OCI-LY7 (cell line): ENCODE measurements around the gene CORO2A. TPM values are rescaled to one million over a fixed set of nuclear protein-coding genes. Genes with fewer than 3 reads are reported as not detected.

Source experiments
- BruUV-seq: library from RNA; stranded (reverse); fragments of 400-500 nt; replicated peaks from 2 replicates; lab custom pipeline; 2021; lab: Mats Ljungman, UMichigan
- CTCF ChIA-PET: fragments of 300-600 bp; sonication (Branson Sonifier 250); formaldehyde crosslinking; loops from one replicate; lab custom pipeline; 2022; ENCODE audit warnings: antibody characterized with exemption; ENCODE audit not compliant: unreplicated experiment; lab: Charles Lee
- POLR2A ChIA-PET: fragments of 300-600 bp; sonication (Branson Sonifier 250); formaldehyde crosslinking; loops from one replicate; lab custom pipeline; 2022; ENCODE audit warnings: antibody characterized with exemption; lab: Charles Lee
- DNase-seq: peaks from one replicate; pipeline ENCODE4 v3.0.0-alpha.2; 2015; ENCODE audit warnings: low spot score
- H2AFZ ChIP-seq: fragments of 200-600 bp; sonication (generic), shearing (Covaris generic); 2 replicates; pipeline ENCODE4 v1.6.1; 2014; ENCODE audit warnings: mild to moderate bottlenecking, antibody characterized with exemption, low read length, moderate library complexity
- H3K27ac ChIP-seq: fragments of 200-600 bp; sonication (generic); 2 replicates; pipeline ENCODE4 v1.5.1; 2014; ENCODE audit warnings: mixed run types, low read depth, mild to moderate bottlenecking, moderate library complexity, low read length, inconsistent platforms; ENCODE audit not compliant: poor library complexity, severe bottlenecking
- H3K36me3 ChIP-seq: fragments of 200-600 bp; sonication (generic); 2 replicates; pipeline ENCODE4 v1.6.1; 2014; ENCODE audit warnings: mild to moderate bottlenecking, antibody characterized with exemption, low read length, moderate library complexity, mixed read lengths; ENCODE audit not compliant: insufficient read depth
- H3K4me1 ChIP-seq: fragments of 200-600 bp; sonication (generic); 2 replicates; pipeline ENCODE4 v1.5.1; 2014; ENCODE audit warnings: mild to moderate bottlenecking, low read length; ENCODE audit not compliant: insufficient read depth, poor library complexity, severe bottlenecking
- H3K4me2 ChIP-seq: fragments of 200-600 bp; sonication (generic); 2 replicates; pipeline ENCODE4 v1.6.1; 2014; ENCODE audit warnings: mild to moderate bottlenecking, low read length
- H3K4me3 ChIP-seq: fragments of 200-600 bp; sonication (generic); 2 replicates; pipeline ENCODE4 v1.5.1; 2014; ENCODE audit warnings: mild to moderate bottlenecking, low read depth, low read length; ENCODE audit not compliant: poor library complexity, severe bottlenecking
- H3K79me2 ChIP-seq: fragments of 200-600 bp; sonication (generic); 2 replicates; pipeline ENCODE4 v1.6.1; 2016; ENCODE audit warnings: low read depth, mild to moderate bottlenecking, low read length, moderate library complexity, mixed read lengths; ENCODE audit not compliant: insufficient read depth
- H3K9me2 ChIP-seq: fragments of 200-600 bp; sonication (generic); 2 replicates; pipeline ENCODE4 v1.6.1; 2016; ENCODE audit warnings: mild to moderate bottlenecking, low read length, mixed read lengths; ENCODE audit not compliant: insufficient read depth
- H3K9me3 ChIP-seq: fragments of 200-600 bp; sonication (generic); 2 replicates; pipeline ENCODE4 v1.6.1; 2014; ENCODE audit warnings: mild to moderate bottlenecking, mixed run types, low read length, mixed read lengths
- H4K20me1 ChIP-seq: fragments of 200-600 bp; sonication (generic); 2 replicates; pipeline ENCODE4 v1.6.1; 2014; ENCODE audit warnings: mild to moderate bottlenecking, antibody characterized with exemption, low read length, moderate library complexity, mixed read lengths; ENCODE audit not compliant: insufficient read depth
- EZH2phosphoT487 ChIP-seq: fragments of 200-600 bp; sonication (generic); IDR thresholded peaks from 2 replicates; pipeline ENCODE4 v1.6.1; 2018; ENCODE audit warnings: low read depth, borderline replicate concordance, mild to moderate bottlenecking, mixed run types, antibody characterized with exemption, low read length, moderate library complexity, mixed read lengths
- intact Hi-C: fragments of 100-400 bp; cut with micrococcal nuclease; formaldehyde crosslinking; loops from one replicate; pipeline ENCODE4 v1.10.0; 2022; ENCODE audit not compliant: unreplicated experiment
- total RNA-seq, 2 experiments: library from RNA; depleted of rRNA in 1 of 2; stranded (reverse); fragments of >200 nt in 1 of 2; shearing (Covaris generic) in 1 of 2; gene quantifications; 2 replicates each; pipeline ENCODE4 v1.2.3, GENCODE V29; 2014 to 2022
- TF ChIP-seq, protein P1 (sequence below): fragments of 200-600 bp; sonication (generic); conservative IDR thresholded peaks from 2 replicates; pipeline ENCODE4 v1.5.1; 2014; ENCODE audit warnings: mild to moderate bottlenecking, antibody characterized with exemption, low read length, moderate library complexity, mixed read lengths

CORO2A gene
- total RNA-seq, 2 experiments from 2014 or later: 1.8 to 3.9 TPM

DNA sequence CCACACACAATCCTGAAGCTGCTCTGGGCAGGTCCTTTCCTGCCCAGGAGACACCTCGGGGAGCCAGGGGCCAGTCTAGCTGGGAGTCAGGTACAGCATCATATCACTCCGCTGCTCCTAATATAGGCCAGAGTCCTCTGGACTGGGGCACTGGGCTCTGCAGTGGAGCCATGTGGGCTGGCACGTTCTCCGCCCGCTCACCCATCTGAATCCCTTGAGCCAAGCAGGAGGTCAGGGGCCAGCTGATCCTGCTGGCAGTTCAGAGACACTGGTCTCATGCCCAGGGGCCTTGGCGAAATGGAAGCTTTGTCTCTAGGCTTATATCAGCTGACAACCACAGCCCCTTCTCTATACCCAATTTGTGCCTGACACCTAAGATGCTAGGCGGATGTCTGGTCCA lies 9.3 kb upstream of the CORO2A start:
- TF ChIP-seq, protein P1, sequence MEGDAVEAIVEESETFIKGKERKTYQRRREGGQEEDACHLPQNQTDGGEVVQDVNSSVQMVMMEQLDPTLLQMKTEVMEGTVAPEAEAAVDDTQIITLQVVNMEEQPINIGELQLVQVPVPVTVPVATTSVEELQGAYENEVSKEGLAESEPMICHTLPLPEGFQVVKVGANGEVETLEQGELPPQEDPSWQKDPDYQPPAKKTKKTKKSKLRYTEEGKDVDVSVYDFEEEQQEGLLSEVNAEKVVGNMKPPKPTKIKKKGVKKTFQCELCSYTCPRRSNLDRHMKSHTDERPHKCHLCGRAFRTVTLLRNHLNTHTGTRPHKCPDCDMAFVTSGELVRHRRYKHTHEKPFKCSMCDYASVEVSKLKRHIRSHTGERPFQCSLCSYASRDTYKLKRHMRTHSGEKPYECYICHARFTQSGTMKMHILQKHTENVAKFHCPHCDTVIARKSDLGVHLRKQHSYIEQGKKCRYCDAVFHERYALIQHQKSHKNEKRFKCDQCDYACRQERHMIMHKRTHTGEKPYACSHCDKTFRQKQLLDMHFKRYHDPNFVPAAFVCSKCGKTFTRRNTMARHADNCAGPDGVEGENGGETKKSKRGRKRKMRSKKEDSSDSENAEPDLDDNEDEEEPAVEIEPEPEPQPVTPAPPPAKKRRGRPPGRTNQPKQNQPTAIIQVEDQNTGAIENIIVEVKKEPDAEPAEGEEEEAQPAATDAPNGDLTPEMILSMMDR: no peak
- TF ChIP-seq EZH2phosphoT487: no peak
- Histone ChIP-seq H3K9me2 (no peaks in the 10 kb centered on the region), H3K36me3 (no peaks in the 10 kb centered on the region), H3K79me2 (no peaks in the 10 kb centered on the region), H4K20me1 (no peaks in the 10 kb centered on the region), H2AFZ (no peak overlapping the region), H3K4me2 (no peak overlapping the region), H3K27ac (no peak overlapping the region), H3K4me1 (peaks cover 18% of the 10 kb centered on the region), H3K9me3 (no peaks in the 10 kb centered on the region), H3K4me3 (no peak overlapping the region)
- no TSS peak for BruUV-seq
- ChIA-PET POLR2A (interaction anchor here (0.6 kb wide), 1 partner anchor 55 kb away, joined by 8 read pairs; no protein-coding TSS in a partner anchor), CTCF (no interaction called here)
- intact Hi-C loops: no loop called here
- no peak for DNase-seq

DNA sequence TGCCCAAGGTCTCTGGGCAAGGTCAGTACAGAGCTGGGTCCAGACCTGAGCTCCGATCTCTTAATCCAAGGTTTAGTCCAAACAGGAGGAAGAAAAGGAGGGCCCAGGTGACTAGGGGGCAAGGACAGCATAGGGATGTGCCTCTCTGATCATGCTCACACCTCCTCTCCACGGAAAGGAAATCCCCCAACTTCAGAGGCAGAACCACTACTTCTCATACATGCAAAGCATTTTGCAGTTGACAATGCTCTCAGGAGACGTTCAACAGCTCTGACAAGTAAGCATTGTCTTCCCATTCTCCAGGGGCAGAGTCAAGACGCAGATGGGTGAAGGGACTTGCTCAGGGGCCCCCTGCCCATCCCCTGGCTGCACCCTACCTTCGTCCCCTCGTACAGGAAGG lies 8.7 kb upstream of the CORO2A start:
- TF ChIP-seq, protein P1: no peak
- no peak for TF ChIP-seq EZH2phosphoT487

DNA sequence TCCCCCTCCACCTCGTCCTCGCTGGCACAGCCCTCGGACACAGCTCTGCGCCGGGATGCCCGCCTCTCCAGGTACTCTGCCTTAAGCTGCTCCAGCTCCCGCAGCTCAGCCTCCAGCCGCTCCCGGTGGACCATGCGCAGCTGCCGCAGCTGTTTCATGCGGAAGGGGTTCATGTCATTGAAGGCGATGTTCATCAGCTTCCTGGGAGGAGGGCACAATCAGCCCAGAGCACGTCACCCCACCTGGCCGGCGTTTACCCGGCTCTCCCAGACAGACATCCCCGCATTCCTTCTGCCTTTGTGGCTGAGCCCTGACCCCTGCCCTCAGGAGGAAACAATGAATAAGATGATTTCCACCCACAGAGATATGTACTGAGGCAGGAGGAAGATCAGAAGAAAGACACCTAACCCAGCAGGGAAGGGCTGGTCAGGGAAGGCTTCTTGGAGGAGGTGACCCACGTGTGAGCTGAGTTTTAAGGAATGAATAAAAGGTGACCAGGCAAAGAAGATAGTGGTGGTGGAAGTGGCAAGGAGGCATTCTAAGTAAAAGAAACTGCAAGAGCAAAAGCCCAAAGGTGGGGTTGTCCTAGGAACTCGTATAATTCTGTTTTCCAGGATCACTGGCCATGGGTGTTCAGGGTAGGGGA lies 7.1 kb upstream of the CORO2A start:
- no peaks in the 10 kb centered on the region for H3K9me3 ChIP-seq
- no peak for DNase-seq
- ChIA-PET POLR2A (interaction anchor here (0.5 kb wide), 1 partner anchor 507 kb away, joined by 3 read pairs; no protein-coding TSS in a partner anchor), CTCF (interaction anchor here (0.5 kb wide), 1 partner anchor 29 kb away, joined by 3 read pairs; no protein-coding TSS in a partner anchor)
- no TSS peak for BruUV-seq
- intact Hi-C loops: no loop called here
- H4K20me1 ChIP-seq: no peaks in the 10 kb centered on the region
- H3K79me2 ChIP-seq: no peaks in the 10 kb centered on the region
- H3K36me3 ChIP-seq: no peaks in the 10 kb centered on the region
- H3K9me2 ChIP-seq: no peaks in the 10 kb centered on the region
- no peak overlapping the region for H3K27ac ChIP-seq
- no peak overlapping the region for H3K4me2 ChIP-seq
- peaks cover 7% of the 10 kb centered on the region for H3K4me1 ChIP-seq
- no peak overlapping the region for H3K4me3 ChIP-seq
- H2AFZ ChIP-seq: no peak overlapping the region
- no peak for TF ChIP-seq EZH2phosphoT487
- TF ChIP-seq, protein P1: no peak

More for the DNA sequence above, 8.7 kb upstream of the CORO2A start:
- BruUV-seq: no TSS peak
- POLR2A ChIA-PET: interaction anchor here (0.6 kb wide), 2 partner anchors 17 to 56 kb away, joined by 3 to 8 read pairs; no protein-coding TSS in a partner anchor
- H4K20me1 ChIP-seq: no peaks in the 10 kb centered on the region
- no peak overlapping the region for H3K27ac ChIP-seq
- H3K79me2 ChIP-seq: no peaks in the 10 kb centered on the region
- H3K9me3 ChIP-seq: no peaks in the 10 kb centered on the region
- H3K4me3 ChIP-seq: no peak overlapping the region
- no peaks in the 10 kb centered on the region for H3K9me2 ChIP-seq
- CTCF ChIA-PET: no interaction called here
- intact Hi-C loops: no loop called here
- H3K4me1 ChIP-seq: peaks cover 11% of the 10 kb centered on the region
- no peaks in the 10 kb centered on the region for H3K36me3 ChIP-seq
- H3K4me2 ChIP-seq: no peak overlapping the region
- DNase-seq: peak; percentile 34
- no peak overlapping the region for H2AFZ ChIP-seq
